C4-2B (cell line): Measurements from ENCODE around the gene ETV6.

Experiments
- ZFX ChIP-seq: fragments of 450-650 bp; IDR thresholded peaks from 2 replicates; pipeline ENCODE4 v1.6.1; 2017
- TF ChIP-seq, protein P1 (sequence below): fragments of 450-650 bp; conservative IDR thresholded peaks from 2 replicates; pipeline ENCODE4 v1.5.1; 2017; ENCODE audit warnings: mild to moderate bottlenecking

DNA sequence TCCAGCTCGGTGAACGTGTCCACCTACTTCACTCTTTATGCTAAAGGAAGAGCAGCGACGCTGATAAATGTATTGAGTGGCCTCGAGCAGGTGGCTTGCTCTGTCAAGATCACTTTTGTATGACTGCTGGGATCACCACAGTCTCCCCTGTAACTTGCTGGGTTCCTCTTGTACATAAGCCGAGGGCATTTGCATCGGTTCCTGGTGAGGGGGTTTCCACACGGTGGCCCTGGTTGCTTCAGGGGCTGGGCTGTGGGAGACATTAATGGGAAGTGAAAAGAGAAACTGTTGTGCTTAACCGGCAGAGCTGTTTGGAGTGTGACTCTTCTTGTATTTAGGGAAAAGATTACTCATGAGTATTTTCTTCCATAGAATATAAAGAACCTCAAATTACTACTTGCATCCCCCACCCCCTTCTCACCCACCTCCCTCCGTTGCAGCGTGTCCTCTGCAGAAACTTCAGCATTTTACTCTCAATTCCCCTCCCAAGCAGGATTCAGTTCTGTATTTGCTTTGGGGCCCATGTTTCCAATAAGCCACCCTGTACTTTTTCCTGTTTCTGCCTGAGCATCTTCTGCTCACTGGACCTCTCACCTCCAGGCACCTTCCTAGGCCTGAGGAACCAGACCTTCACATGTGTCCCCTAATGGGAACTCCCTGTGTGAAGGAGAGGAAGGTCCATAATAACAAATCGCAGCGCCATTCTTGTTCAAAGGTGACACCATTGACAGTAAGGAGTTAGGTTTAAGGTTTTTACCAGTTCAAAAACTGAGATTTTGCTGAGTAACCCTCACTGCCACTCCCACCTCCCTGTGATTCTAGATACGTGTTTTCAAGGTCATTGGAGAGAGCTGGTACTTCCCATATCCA lies 187.0 kb downstream of the ETV6 start:
- TF ChIP-seq, protein P1, sequence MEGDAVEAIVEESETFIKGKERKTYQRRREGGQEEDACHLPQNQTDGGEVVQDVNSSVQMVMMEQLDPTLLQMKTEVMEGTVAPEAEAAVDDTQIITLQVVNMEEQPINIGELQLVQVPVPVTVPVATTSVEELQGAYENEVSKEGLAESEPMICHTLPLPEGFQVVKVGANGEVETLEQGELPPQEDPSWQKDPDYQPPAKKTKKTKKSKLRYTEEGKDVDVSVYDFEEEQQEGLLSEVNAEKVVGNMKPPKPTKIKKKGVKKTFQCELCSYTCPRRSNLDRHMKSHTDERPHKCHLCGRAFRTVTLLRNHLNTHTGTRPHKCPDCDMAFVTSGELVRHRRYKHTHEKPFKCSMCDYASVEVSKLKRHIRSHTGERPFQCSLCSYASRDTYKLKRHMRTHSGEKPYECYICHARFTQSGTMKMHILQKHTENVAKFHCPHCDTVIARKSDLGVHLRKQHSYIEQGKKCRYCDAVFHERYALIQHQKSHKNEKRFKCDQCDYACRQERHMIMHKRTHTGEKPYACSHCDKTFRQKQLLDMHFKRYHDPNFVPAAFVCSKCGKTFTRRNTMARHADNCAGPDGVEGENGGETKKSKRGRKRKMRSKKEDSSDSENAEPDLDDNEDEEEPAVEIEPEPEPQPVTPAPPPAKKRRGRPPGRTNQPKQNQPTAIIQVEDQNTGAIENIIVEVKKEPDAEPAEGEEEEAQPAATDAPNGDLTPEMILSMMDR, result no peak
- TF ChIP-seq ZFX, result no peak
